K562 (cell line): Measurements from ENCODE around the gene GADD45GIP1. TPM values are rescaled to one million over a fixed set of nuclear protein-coding genes. Genes with fewer than 3 reads are reported as not detected.
A peak's percentile ranks its signal among the peaks of the same experiment; 100 is the strongest.

Experiments used
- ETS1 ChIP-seq: conservative IDR thresholded peaks from 2 replicates; pipeline ENCODE4 v1.6.1; 2011; ENCODE audit warnings: low read depth, mild to moderate bottlenecking, low read length; ENCODE audit not compliant: control insufficient read depth
- FOXP4 ChIP-seq: sonication (generic); formaldehyde crosslinking; IDR thresholded peaks from 2 replicates; pipeline ENCODE4 v1.8.0; 2022; ENCODE audit warnings: mild to moderate bottlenecking, missing genetic modification reagents, borderline replicate concordance
- GATAD2A ChIP-seq: fragments of 450-650 bp; IDR thresholded peaks from 2 replicates; pipeline ENCODE4 v1.6.1; 2017
- HCFC1 ChIP-seq: IDR thresholded peaks from 2 replicates; pipeline ENCODE4 v1.6.1; 2012; ENCODE audit warnings: low read depth, low read length, improper control_type of control experiment
- JUND ChIP-seq, 2 experiments: IDR thresholded peaks; 2 replicates in 1 of 2; 3 replicates in 1 of 2; pipeline ENCODE4 v1.6.1; 2011; ENCODE audit warnings: borderline replicate concordance in 2 of 2, low read depth in 2 of 2, low read length in 2 of 2, improper control_type of control experiment in 1 of 2, missing biosample characterization in 1 of 2, missing genetic modification characterization in 1 of 2, missing genetic modification reagents in 1 of 2
- L3MBTL2 ChIP-seq: fragments of 450-650 bp; IDR thresholded peaks from 2 replicates; pipeline ENCODE4 v1.6.1; 2016; ENCODE audit warnings: mild to moderate bottlenecking, moderate library complexity
- MAFG ChIP-seq: fragments of 450-650 bp; conservative IDR thresholded peaks from 2 replicates; pipeline ENCODE4 v1.6.1; 2016; ENCODE audit warnings: missing genetic modification characterization, missing compliant biosample characterization
- MNT ChIP-seq, 2 experiments: fragments of 450-650 bp; conservative IDR thresholded peaks; 2 replicates each; pipeline ENCODE4 v1.6.1; 2017; ENCODE audit warnings: mild to moderate bottlenecking in 2 of 2, moderate library complexity in 2 of 2
- PRDM10 ChIP-seq: fragments of 450-650 bp; IDR thresholded peaks from 2 replicates; pipeline ENCODE4 v1.6.1; 2018; ENCODE audit not compliant: partially characterized antibody
- RBM22 ChIP-seq: fragments of 200-400 bp; formaldehyde crosslinking; IDR thresholded peaks from 2 replicates; pipeline ENCODE4 v1.6.1; 2018; ENCODE audit warnings: low read length, low read depth; ENCODE audit not compliant: poor library complexity, severe bottlenecking
- RBM25 ChIP-seq: fragments of 200-400 bp; formaldehyde crosslinking; IDR thresholded peaks from 2 replicates; pipeline ENCODE4 v1.6.1; 2018; ENCODE audit warnings: low read length, low read depth, moderate library complexity; ENCODE audit not compliant: severe bottlenecking
- SIN3B ChIP-seq: fragments of 450-650 bp; IDR thresholded peaks from 2 replicates; pipeline ENCODE4 v1.6.1; 2017; ENCODE audit warnings: low read depth, mild to moderate bottlenecking, moderate library complexity
- SP2 ChIP-seq: IDR thresholded peaks from 2 replicates; pipeline ENCODE4 v1.6.1; 2011; ENCODE audit warnings: mild to moderate bottlenecking, low read depth, low read length, moderate library complexity; ENCODE audit not compliant: poor library complexity, severe bottlenecking; ENCODE audit errors: extremely low read depth
- TAF9B ChIP-seq: fragments of 450-650 bp; IDR thresholded peaks from 2 replicates; pipeline ENCODE4 v1.6.1; 2018; ENCODE audit warnings: mild to moderate bottlenecking; ENCODE audit not compliant: partially characterized antibody
- U2AF1 ChIP-seq: fragments of 200-400 bp; formaldehyde crosslinking; optimal IDR thresholded peaks from 2 replicates; pipeline ENCODE3; 2017; ENCODE audit warnings: mild to moderate bottlenecking, low read depth, low read length, moderate library complexity
- XRCC3 ChIP-seq: fragments of 450-650 bp; IDR thresholded peaks from 2 replicates; pipeline ENCODE4 v1.6.1; 2017; ENCODE audit warnings: mild to moderate bottlenecking, moderate library complexity
- XRCC5 ChIP-seq: fragments of 200-400 bp; formaldehyde crosslinking; IDR thresholded peaks from 2 replicates; pipeline ENCODE4 v1.6.1; 2017; ENCODE audit warnings: low read depth, mild to moderate bottlenecking, low read length
- polyA plus RNA-seq, 8 experiments: library from polyadenylated mRNA; depleted of rRNA in 4 of 8; stranded (reverse) in 5 of 8; unstranded in 3 of 8; fragments of >200 nt; fragmentation: Nextera tagmentation in 2 of 8; fragmentation: Illumina TruSeq in 1 of 8; extraction: Ambion mirVana in 2 of 8; extraction: Trizol in 1 of 8; gene quantifications; 2 replicates each; pipeline versions ENCODE4 v1.2.1 to v1.2.3, GENCODE V29; 2011 to 2014; ENCODE audit warnings: inconsistent platforms in 1 of 8, missing spikeins in 1 of 8
- total RNA-seq, 7 experiments: library from RNA; depleted of rRNA in 6 of 7; stranded (reverse); fragments of >200 nt in 6 of 7; fragmentation: Illumina TruSeq in 2 of 7; extraction: Trizol in 2 of 7; gene quantifications; 2 replicates each; pipeline versions ENCODE4 v1.2.1 to v1.2.3, GENCODE V29; 2011 to 2021; ENCODE audit warnings: low replicate concordance in 1 of 7

Gene GADD45GIP1
- total and polyA plus RNA-seq, 9 of the 15 experiments (the other 6 are each of a cell fraction or from before 2014, with no cell fraction given): 5.1 to 161 (median 29.2) TPM

GRCh38 chr19:12956446-12957388 is at the start of gene GADD45GIP1 (continued):
- peak; percentile 30; the same call in 1 of the 2 replicates for TF ChIP-seq XRCC5
- TF ChIP-seq TAF9B: peak; percentile 69
- TF ChIP-seq RBM22: peak; percentile 79
- peak; percentile 72 for TF ChIP-seq U2AF1
- TF ChIP-seq HCFC1: peak; percentile 75
- no peak for TF ChIP-seq XRCC3
- TF ChIP-seq FOXP4 (CRISPR knock-in tag): no peak; the same call in 1 of the 2 replicates
- TF ChIP-seq RBM25: peak; percentile 15
- peak; percentile 59; the same call in 1 of the 2 replicates for TF ChIP-seq GATAD2A
- TF ChIP-seq ETS1: peak; percentile 84; the same call in 1 of the 2 replicates
- TF ChIP-seq SIN3B: peak; percentile 96
- TF ChIP-seq PRDM10: peak; percentile 79
- no peak for TF ChIP-seq SP2
- TF ChIP-seq L3MBTL2: peak; percentile 72
- TF ChIP-seq MNT (conservative IDR thresholded peaks at IDR 0.05): peak; percentile 28 to 83; a peak in 2 of 4 replicates
- TF ChIP-seq MAFG: no peak
- TF ChIP-seq JUND (IDR thresholded peaks at IDR 0.05; ENCODE audit: borderline replicate concordance, low read depth, low read length): peak; percentile 8; the same call in 1 of the 2 replicates
- TF ChIP-seq JUND (tag; IDR thresholded peaks at IDR 0.05; ENCODE audit: borderline replicate concordance, low read depth, low read length): no peak; the same call in 2 of the 3 replicates
